ENCODE measurements around the gene TMEFF1. TPM values are rescaled to one million over a fixed set of nuclear protein-coding genes. Genes with fewer than 3 reads are reported as not detected.

The TMEFF1 gene
- total and polyA plus RNA-seq, 10 of the 15 experiments (the other 5 are each of a cell fraction or from before 2014, with no cell fraction given): 0.03 to 0.55 (median 0.11) TPM; not detected in 3

GRCh38 chr9:100567856-100568255, 94.9 kb downstream of the TMEFF1 start:
- ChIA-PET POLR2A (no interaction called here), RAD21 (ENCODE audit: unreplicated experiment) (no interaction called here), SMC1A (ENCODE audit: uncharacterized antibody, unreplicated experiment) (no interaction called here), CTCF (no interaction called here)
- ATAC-seq: no peak
- intact Hi-C loops (cut with micrococcal nuclease; ENCODE audit: unreplicated experiment) (no loop called here), in situ Hi-C loops (cut with MboI) (no loop called here)
- BruUV-seq (replicated peaks): no TSS peak
- Histone ChIP-seq H3K4me3 (no peak overlapping the region), H3K9ac (ENCODE audit: control insufficient read depth, insufficient read depth, low read length) (no peak overlapping the region), H3K9me3 (replicated peaks; ENCODE audit: control insufficient read depth, insufficient read depth, low read length) (no peaks in the 10 kb centered on the region), H4K20me1 (ENCODE audit: control insufficient read depth, insufficient read depth) (no peaks in the 10 kb centered on the region), H3K36me3 (ENCODE audit: control insufficient read depth in 2 of 2, insufficient read depth in 2 of 2, low read length in 1 of 2) (no peaks in the 10 kb centered on the region), H3K4me1 (ENCODE audit: control insufficient read depth, insufficient read depth, low read length) (no peaks in the 10 kb centered on the region), H3K27me3 (replicated peaks in 1 of 2; ENCODE audit: control insufficient read depth in 2 of 2, insufficient read depth in 2 of 2, low read length in 1 of 2) (no peaks in the 10 kb centered on the region), H3K27ac (ENCODE audit: control insufficient read depth, insufficient read depth) (no peak overlapping the region), H3K79me2 (ENCODE audit: control insufficient read depth, insufficient read depth, low read length) (no peaks in the 10 kb centered on the region), H3K4me2 (ENCODE audit: control insufficient read depth, insufficient read depth) (no peak overlapping the region), H2AFZ (ENCODE audit: control insufficient read depth, low read depth, low read length) (no peak overlapping the region)
- FAIRE-seq: no peak
- TF ChIP-seq BCL3 (IDR thresholded peaks at IDR 0.05; ENCODE audit: borderline replicate concordance, insufficient read depth, low read depth, low read length, poor library complexity, severe bottlenecking) (no peak), BRCA1 (IDR thresholded peaks at IDR 0.05; ENCODE audit: low read depth, low read length) (no peak), BHLHE40 (IDR thresholded peaks at IDR 0.05; ENCODE audit: borderline replicate concordance in 1 of 2, low read depth in 2 of 2, low read length in 1 of 2) (no peak), NKRF (conservative IDR thresholded peaks at IDR 0.05) (no peak), ATF7 (IDR thresholded peaks at IDR 0.05; ENCODE audit: low read depth) (no peak), ZBED1 (IDR thresholded peaks at IDR 0.05; ENCODE audit: borderline replicate concordance) (no peak), NBN (IDR thresholded peaks at IDR 0.05) (no peak), CEBPB (IDR thresholded peaks at IDR 0.05; ENCODE audit: borderline replicate concordance in 1 of 2, low read depth in 2 of 2, low read length in 2 of 2) (no peak), IRF3 (IDR thresholded peaks at IDR 0.05) (no peak), USF1 (IDR thresholded peaks at IDR 0.05; ENCODE audit: borderline replicate concordance, extremely low read length, insufficient read depth, low read depth, low read length) (no peak)
- WGBS (ENCODE audit: insufficient coverage, insufficient replicate concordance, low lambda C conversion rate, missing lambda C conversion rate): 3% methylated on average over 3 of the region's 3 CpGs
- DNase-seq (ENCODE audit: low read depth, low spot score): no peak

Data from GM12878 (cell line).